NCI-H748 (cell line): Measurements from ENCODE around the gene MARCOL.

Experiments used
- DNase-seq: peaks from one replicate; lab custom pipeline; 2025; ENCODE audit not compliant: unreplicated experiment; lab: John Stamatoyannopoulos, UW

MARCOL gene

GRCh38 chr5:148238418-148238794 lies at the start of gene MARCOL:
MARCOL (plus strand) TSS chr5:148238525; CDS start chr5:148238598, 73 bp downstream.
- DNase-seq: no peak

GRCh38 chr5:148191010-148191409 lies 47.3 kb upstream of the MARCOL start:
- DNase-seq: no peak

- DNase-seq: no peak
Measured at GRCh38 chr5:148193202-148193601, 45.1 kb upstream of the MARCOL start.

- DNase-seq: no peak
Measured at GRCh38 chr5:148201151-148201550, 37.2 kb upstream of the MARCOL start.

GRCh38 chr5:148202531-148203203 lies 35.7 kb upstream of the MARCOL start, which contains the start of gene SPINK6:
SPINK6 (plus strand) TSS chr5:148203042; CDS start chr5:148203097, 55 bp downstream.
- DNase-seq: no peak

- no peak for DNase-seq
Measured at GRCh38 chr5:148205044-148205806, 33.1 kb upstream of the MARCOL start.

GRCh38 chr5:148205865-148206264 lies 32.5 kb upstream of the MARCOL start:
- no peak for DNase-seq

GRCh38 chr5:148206620-148207019 lies 31.7 kb upstream of the MARCOL start:
- DNase-seq: no peak

- no peak for DNase-seq
Measured at GRCh38 chr5:148208226-148208625, 30.1 kb upstream of the MARCOL start.

- DNase-seq: peak; percentile 43
Measured at GRCh38 chr5:148209151-148209770, 29.1 kb upstream of the MARCOL start.

GRCh38 chr5:148214665-148215185 lies 23.6 kb upstream of the MARCOL start:
- DNase-seq: no peak

GRCh38 chr5:148221508-148221907 lies 16.8 kb upstream of the MARCOL start:
- DNase-seq: no peak

GRCh38 chr5:148224117-148224742 lies 14.1 kb upstream of the MARCOL start:
- no peak for DNase-seq

- no peak for DNase-seq
Measured at GRCh38 chr5:148228392-148228984, 9.8 kb upstream of the MARCOL start.

GRCh38 chr5:148229840-148230239 lies 8.5 kb upstream of the MARCOL start:
- no peak for DNase-seq

GRCh38 chr5:148230240-148230639 lies 8.1 kb upstream of the MARCOL start:
- DNase-seq: peak; percentile 36

- no peak for DNase-seq
Measured at GRCh38 chr5:148237785-148238417, 424 bp upstream of the MARCOL start.

- no peak for DNase-seq
Measured at GRCh38 chr5:148248894-148249293, 10.6 kb downstream of the MARCOL start.

GRCh38 chr5:148255456-148255855 lies 17.1 kb downstream of the MARCOL start:
- no peak for DNase-seq

- DNase-seq: no peak
Measured at GRCh38 chr5:148259288-148259687, 21.0 kb downstream of the MARCOL start.
